ENCODE data around the gene MYH15.

MYH15 gene

DNA sequence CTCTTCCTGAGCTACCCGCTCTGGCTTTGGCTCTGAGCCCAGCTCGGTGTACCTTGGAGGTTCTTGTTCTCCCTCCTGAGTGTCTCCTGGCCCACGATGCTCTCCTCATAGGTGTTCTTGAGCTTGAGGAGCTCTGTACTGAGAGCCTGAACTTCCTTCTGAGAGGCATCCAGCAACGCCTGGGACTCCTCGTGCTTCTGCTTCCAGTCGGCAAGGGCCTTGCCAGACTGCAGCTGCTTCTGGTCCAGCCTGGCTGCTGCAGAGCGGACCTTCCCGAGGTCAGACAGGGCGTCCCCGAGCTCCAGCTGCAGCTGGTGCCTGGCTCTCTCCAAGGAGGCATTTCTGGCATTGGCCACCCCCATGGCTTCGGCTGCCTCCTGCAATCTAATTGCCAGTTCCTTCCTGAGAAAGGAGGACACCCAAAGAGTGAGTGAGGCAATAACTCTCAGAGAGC is 99.8 kb downstream of the MYH15 start:
- no peak for DNase-seq

DNA sequence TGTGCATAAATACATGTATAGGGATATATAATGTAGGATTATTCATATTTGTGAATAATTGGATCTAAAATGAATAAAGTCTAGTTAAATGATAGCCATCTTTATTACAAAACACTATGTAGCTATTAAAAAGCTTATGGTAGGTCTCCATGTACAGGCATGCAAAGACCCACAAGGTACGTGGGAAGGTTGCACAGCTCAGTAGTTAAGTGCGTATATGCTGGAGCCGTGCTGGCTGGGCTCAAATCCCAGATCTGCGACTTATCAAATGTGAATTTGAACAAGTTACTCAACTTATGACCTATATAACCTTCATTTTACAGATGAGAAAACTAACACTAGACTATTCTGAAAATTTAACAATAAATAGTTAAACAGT is 100.6 kb downstream of the MYH15 start:
- no peak for DNase-seq

DNA sequence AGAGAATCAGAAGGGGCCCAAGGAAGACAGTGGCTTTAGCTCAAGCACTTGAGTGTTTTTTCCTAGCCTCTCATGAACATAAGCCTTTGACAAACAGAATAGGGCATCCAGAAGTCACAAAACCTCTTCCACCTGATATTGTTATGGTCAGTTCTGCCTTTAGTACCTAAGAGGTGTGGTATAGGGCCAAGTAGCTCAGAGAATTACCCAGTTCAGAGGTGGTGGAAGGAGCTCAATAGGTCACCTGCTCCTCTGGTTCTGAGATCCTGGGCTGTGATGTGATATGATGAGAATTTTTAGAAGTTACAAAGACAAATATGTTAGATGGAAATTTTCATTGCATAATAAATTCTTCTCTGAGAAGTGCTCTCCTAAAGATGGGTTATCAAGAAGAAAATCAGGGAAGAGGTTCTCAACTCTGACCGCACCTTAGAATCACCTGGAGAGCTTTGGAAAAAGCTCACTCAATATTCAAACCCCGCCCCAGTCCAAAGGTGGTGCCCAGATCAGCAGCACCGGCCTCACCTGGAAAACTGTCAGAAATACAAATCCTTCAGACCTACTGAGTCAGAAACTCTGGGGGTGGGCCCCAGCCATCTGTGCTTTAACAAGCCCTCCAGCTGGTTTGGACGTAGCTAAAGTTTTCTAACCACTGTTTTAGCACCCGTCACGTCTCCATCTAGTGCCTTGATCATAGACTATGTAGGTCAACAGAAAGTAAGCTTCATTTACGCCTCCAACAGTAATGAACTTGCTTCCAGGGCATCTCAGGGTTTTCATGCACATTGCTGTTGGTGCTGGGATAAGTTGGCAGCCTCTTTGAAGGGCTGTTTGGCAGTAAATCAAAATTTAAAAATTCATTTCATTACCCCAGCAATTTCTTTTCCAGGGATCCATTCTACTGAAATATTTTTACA is 101.3 kb downstream of the MYH15 start:
- no peak for DNase-seq

DNA sequence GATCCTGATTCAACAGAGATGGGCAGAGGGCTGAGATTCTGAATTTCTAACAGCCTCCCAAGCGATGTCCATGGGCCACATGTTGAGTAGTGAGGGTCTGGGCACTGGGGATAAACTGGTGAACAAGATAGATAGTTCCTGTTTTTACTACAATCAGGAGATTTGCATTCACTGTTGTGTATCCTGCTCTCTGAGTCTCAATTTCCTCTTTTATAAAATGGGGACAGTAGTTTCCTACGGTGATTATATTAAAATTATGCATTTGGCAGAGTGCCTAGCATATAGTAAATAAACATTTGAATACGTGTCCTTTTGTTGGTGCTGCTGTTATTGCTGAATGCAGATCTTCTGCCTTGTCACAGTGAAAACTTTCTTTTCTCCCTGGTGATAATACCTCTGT is 102.5 kb downstream of the MYH15 start:
- peak; percentile 8 to 51 for DNase-seq

DNA sequence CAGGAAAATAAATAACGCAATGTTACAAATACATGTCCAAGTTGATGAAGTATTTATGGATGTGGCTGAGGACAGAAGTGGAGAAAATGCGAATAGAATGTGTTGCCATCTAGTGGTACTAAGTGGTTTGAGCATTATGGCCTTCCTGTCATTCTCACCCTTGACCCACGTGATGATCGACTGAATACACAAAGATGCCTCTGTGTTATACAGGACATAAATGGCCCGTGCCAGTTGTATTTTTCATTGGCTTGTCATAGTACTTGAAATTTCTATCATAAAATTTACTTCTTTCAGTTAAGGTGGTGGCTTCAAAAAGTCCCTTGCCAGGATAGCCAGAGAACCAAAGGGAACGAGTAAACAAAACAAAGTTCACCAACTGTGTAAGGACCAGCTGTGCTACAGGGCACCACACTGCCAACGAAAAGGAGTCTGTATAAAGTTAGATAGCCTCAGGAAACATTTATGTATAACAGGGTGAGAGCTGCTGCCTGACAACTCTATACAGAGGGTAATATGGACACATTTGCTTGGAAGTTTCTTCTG is 103.7 kb downstream of the MYH15 start:
- peak; percentile 50 to 60 for DNase-seq

DNA sequence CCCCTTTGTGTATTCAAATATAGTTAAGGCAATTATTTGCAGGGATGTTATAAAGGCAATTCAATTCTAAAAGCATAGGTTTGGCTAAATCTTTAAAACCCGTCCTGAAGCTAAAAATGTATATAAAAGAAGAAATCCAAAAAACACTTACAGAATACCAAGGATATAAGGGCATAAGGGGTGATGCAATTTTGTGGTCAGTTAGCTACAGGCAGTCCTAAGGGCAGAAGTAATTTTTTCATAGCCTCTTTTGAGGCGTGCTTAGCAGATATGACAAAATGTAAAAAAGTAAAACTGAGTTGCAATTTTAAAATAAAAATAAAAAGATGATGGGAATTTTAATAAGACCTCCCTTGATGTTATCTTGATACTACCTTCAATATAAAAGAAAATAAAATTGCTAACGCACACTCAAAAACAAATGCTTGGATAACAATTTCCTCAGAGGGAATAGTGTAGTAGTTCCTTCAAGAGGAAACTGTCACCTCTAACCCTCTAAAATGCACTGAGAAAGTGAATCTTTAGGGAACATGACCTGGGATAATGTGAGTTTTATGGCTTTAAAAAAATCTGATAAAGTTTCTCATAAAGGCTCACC is 104.2 kb downstream of the MYH15 start:
- DNase-seq, result peak; percentile 49 to 61

DNA sequence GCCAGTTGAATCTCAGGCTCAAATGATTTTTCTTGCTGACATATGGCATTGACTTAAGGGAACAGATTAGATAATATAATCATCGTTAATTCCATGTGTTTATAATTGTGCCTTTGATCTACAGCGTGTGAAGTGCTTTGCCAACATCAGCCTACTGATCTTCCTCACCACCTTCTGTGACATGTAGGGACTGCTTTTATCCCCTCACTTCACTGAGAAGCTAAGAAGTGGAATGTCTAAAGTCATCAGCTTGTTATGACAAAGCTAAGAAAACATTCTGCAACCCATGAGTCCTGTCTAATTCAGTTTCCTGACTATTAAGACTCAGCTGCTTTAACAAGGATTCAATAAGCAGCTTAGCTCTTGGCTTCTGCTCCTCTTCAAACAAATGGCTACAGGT is 106.0 kb downstream of the MYH15 start:
- no peak for DNase-seq

DNA sequence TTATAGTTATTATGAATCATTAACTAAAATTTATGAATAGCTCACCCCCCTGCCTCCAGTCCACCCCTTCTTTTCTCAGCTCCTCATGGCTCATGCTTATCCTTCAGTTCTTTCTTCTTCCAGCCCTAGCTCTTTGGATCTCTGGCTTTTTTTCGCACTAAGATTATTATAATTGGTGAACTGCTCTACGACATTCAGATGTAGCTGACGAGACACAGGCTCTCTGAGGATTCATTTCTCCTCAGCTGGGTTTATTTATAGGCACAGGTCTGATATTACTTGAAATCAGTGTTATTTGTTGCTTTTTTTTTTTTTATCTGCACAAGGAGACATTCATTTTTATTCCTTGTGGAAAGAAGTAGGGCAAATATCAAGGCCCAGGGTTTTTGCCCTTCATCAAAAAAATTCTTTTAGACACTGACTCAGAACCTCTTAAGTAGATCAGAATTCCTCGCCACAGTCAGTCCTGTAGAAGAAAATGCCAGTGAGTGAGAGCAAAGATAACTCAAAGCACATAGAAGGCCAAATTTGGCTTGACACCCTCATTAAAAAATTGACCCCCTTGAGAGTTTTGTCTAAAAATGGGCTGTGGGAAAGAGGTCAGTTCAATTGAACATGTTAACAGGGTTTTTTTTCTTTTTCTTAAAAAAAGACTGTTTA is 106.6 kb downstream of the MYH15 start:
- no peak for DNase-seq

DNA sequence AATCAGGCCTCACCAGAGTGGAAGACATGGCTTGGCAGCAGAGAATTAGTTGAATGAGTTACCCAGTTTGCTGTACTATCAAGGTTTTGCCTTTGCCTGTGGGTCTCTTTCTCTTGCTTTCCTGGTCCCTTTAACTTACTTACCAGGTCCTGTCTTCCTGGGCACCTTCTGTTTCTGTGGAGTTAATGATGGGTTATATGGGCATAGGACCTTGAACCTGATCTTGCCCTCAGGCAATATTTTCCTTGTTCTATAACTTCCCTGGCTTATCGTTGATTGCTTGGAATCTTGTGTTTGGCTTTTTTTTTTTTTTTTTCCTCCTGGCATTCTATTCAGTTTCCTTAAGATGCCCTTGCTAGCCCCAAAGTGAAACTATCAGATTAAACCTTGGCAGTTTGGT is 107.2 kb downstream of the MYH15 start:
- DNase-seq, result no peak

DNA sequence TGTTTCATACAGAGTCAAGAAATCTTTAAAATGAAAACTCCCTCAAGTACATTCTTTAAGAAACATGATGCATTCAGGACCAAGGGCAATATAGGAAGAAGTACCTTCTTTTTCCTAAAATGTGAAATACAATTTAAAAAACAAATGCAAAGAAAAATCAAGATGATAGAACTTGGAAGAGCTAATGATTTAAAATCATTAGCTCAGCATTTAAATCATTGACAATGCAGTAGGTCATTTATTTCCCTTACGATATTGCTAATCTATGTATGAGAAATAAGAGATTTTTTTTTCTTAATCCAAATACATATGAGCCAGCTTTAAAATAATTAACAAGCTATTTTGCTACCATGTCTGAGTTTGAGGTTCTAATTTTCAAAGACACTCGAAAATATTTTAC is 108.6 kb downstream of the MYH15 start:
- no peak for DNase-seq

DNA sequence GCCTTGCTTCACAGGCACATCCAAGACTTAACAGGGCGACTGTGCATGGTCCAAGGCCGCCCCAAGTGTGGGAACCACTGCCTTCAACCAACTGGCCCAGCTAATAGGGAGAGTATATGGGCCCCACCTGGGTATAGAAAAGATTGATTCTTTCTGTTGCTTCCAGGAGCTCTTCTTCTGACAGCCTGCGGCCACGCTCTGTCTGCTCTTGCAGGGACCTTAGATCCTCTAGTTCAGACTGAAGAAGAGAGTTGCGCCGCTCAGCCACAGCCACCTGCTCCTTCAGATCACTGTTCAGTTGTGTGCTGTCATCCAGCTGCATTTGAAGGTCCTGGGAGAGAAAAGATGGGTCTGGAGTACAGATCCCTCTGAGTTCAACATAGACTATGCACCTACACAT is 111.9 kb downstream of the MYH15 start:
- no peak for DNase-seq

DNA sequence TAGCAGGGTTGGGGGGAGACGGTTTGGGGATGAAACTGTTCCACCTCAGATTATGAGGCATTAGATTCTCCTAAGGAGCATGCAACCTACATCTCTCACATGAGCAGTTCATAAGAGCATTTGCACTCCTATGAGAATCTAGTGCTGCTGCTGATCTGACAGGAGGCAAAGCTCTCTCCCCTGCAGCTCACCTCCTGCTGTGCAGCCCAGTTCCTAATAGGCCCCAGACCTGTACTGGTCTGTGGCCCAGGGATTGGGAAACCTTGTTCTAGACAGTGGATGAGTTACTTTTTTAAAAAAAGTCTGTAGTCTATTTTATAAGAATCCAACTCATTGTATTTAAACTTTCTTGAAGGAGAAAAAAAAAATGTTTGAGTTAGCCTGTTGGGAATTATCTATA is 114.1 kb downstream of the MYH15 start:
- no peak for DNase-seq

DNA sequence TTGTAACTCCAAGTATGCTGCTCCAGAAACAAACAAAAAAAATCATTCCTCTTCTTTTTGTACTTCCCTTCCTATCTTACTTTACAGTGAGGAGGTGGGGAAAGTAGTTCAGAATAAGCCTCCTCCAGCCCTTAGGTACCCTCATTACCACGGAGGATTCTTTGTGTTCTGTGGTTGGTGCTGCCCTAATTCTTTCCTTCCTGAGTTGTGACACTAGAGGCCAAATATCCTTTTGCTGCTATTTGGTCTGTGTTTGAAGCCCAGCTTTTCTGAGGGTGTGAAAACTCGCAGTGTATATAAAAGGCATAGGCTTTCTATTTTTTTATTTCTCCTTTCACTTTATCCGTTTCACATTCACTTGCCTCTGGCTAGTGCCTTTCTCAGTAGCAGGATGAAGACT is 115.8 kb downstream of the MYH15 start:
- DNase-seq, result no peak

DNA sequence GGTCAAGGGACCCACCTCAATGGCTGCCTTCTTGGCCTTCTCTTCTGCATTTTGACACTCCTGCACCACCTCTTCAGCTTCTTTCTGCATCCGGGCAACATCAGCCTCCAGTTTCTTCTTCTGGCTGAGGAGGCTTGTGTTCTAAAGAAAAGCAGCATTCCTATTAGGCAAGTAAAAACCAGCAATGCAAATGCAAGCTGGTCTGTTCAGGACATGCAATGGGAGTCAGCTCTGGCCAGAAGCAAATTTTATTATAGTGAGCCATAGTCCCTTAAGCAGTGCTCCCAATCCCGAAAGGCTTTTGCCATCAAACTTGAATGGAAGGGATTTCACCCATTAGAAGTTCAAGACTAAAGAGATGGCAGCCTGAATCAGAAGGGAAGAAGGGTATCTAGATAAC is 116.4 kb downstream of the MYH15 start:
- no peak for DNase-seq

DNA sequence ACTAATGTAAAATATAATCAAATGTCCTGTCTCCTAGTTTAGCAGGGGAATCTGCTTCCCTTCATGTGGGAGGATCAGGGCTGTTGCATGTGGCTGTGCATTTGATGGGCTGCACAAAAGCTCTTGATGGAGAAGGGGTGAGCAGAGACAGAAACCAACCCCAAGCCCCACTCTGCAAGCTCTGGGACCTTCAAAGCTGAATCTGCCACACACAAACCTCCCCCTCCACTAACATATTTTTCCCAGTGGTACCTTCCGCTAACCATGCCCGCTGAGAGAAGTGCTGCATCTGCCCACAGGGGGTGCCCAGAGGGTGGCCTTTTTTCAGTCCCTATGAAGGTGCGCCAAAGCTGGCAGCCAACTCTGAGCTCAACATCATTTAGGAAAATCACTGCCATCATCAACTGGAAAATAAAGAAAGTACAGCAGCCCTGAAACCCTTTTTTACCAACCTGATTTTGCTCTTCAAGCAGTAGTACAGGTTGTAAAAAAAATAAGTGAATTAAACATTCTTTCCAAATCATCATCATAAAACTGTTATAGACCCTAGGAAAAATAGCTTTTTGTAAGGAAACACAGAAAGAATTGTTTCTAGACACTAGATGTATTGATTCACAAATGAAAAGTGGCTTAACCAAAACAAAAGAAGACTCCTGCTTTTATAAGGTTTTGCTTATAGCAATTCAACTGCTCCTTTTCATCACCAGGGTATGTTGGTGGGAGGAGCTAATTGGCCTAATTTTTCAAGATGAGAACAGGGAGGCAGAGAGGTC is 117.1 kb downstream of the MYH15 start:
- no peak for DNase-seq

DNA sequence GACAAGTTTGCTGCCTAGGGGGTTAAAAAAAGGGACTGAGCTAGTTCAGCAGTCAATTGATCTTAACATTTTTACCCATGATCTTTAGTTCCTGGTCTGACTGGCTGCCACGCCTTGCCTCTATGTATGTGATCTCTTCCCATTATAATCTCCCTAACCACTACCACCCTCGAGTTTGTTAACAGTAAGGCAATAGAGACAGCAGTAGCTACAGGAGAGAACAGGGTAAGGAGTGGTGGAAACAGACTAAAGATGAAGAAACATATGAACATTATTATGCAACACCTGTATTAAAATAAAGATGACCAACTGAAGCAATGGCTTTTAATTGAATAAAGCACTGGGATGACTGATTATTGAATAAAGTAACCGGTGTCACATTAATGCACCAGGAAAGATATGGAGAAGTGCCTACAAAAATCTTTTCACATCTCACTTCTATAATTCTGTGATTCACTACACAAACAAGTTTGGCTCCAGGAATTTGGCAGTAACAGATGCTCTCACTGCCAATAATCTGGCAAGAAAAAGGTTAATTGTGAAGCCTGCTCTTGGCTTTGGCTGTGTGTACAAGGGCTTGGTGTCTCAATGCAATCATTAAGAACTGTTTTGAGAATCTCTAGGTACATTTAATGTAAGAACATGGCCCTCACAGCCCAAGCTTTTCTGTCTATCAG is 118.3 kb downstream of the MYH15 start:
- DNase-seq, result no peak

DNA sequence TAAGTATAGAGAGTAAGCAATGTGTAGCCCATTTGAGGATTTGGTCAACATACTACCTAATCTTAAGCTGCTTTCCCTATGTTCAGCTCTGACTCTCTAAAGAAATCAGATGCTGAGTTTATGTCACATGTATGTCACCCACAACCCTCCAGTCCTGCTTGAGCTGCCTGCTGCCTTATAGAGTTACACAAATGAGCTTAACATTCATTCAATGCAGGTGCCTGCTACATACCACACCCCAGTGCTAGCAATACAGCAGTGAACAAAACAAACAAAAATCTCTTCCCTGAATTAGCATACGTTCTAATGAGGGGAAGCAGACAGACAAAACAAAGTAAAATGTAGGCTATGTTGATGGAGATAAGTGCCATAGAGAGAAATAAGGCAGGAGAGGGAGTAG is 121.0 kb downstream of the MYH15 start:
- no peak for DNase-seq

DNA sequence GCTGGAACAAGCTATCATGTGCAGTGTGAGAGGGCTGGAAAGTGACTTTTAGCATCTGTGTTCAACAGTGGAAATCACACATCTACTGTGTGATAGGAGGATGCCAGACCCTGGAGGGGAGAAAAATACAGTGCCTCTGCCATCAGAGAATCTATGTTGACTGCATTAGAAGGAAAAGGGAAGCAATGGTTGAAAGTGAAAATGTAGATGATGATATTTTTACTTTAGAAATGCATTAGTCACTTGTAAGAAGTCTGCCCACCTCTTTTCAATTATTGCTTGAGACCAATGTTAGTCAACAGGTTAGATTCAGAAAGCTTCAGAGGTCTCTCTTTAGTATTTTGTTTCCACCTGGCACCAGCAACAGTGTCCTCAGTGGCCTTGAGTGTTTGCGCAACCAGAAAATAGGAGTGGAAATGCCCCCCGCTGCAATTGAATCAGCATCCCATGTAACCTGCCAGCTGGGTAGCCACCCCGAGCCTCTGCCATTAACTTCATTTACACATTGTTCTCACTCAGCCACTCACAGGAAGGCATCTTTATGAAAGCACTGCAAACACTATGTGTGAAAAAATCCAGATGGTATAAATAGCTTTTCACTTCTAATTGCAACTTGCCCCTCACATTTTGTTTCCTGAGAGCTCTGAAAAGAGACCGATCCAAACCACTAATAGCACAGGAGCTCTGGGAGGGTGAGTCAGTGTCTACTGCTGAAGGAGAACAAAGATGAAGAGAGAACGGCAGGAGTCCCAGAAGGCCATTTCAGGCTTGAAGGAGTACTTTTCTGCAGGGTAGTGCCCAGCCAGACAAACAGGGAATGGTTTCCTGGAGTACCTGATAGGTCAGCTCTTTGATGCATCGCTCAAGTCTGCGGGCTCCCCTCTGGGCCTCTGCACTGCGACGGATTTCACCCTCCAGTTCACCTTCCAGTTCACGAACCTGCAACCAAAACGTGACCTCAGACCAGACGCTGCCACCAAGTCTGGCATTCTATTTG is 122.0 kb downstream of the MYH15 start:
- DNase-seq, result peak in 1 of 2 donors; percentile 3

DNA sequence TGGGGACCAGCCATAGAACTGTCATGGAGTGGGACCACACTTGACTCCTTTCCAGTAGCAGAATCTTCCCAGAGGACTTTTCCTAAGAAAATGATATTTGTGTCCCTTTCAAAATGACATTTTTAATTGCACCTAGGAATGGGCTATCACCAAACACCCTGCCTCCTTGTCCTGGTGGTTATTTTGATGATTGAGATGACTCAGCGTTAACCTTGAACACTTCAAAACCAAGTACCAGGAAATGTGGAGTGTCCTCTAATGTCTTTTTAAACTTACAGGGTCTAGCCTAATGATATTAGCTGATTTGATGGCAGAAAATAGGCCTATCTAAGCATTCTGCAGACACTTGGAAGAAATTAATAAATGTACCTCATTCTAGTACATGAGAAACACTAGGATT is 123.3 kb downstream of the MYH15 start:
- DNase-seq, result no peak

DNA sequence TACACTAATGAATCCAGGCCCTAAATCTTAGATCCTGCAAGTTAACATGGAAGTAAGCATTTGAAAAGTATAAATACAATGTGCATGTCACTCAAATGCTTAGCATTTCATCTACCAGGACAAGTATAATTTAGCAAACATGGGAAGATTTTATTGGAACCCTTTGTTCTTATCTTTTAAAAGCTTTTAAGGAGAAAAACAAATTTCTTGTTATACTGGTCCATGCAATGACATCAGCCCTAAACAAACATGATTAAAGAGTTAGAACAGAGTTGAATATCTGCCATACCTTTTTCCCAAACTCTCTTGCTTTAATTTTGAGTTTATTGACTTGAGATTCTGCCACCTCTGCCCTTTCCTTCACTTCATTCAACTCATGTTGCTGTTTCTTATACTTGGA is 127.1 kb downstream of the MYH15 start:
- no peak for DNase-seq

Data from inflammatory macrophage (primary cell).